HCT116 (cell line): ENCODE data around the gene RCOR3. TPM values are rescaled to one million over a fixed set of nuclear protein-coding genes. Genes with fewer than 3 reads are reported as not detected.
"Not testable (repeated sequence)": the region's sequence is repeated elsewhere in the genome, so short reads cannot be mapped to it uniquely, and the experiment has no call there.

ENCODE experiments used
- ATAC-seq: fragments of 200-7000 bp; cut with Tn5 transposase; 2 replicates; pipeline ENCODE4 v1.9.1; 2020; ENCODE audit warnings: mild to moderate bottlenecking, moderate library complexity
- BruUV-seq: library from RNA; stranded (reverse); fragments of 400-500 nt; replicated peaks from 2 replicates; lab custom pipeline; 2021; lab: Mats Ljungman, UMichigan
- CTCF ChIA-PET: fragments of 300-600 bp; sonication (Branson Sonifier 250); formaldehyde crosslinking; loops from one replicate; lab custom pipeline; 2021; ENCODE audit warnings: antibody characterized with exemption; lab: Charles Lee
- POLR2A ChIA-PET: fragments of 300-600, 350-600 bp; sonication (Branson Sonifier 250); formaldehyde crosslinking; loops from one replicate; lab custom pipeline; 2021; ENCODE audit warnings: antibody characterized with exemption; lab: Charles Lee
- RAD21 ChIA-PET, 2 experiments: fragments of 300-600 bp; sonication (Branson Sonifier 250); formaldehyde crosslinking; loops; one replicate each; lab custom pipeline; 2023; ENCODE audit warnings: low total read pairs in 2 of 2; ENCODE audit not compliant: uncharacterized antibody in 2 of 2, unreplicated experiment in 2 of 2, low non-redundant PET in 1 of 2; lab: Charles Lee
- DNase-seq: peaks from one replicate; pipeline ENCODE4 v3.0.0-alpha.2; 2010; ENCODE audit warnings: low read depth, low spot score
- H2AFZ ChIP-seq: fragments of 200-600 bp; shearing (Covaris generic), sonication (generic); 2 replicates; pipeline ENCODE4 v1.6.1; 2017; ENCODE audit warnings: low read depth, mixed run types, mixed read lengths, antibody characterized with exemption, low read length; ENCODE audit not compliant: poor library complexity, severe bottlenecking
- H3K27ac ChIP-seq: 2 replicates; pipeline ENCODE4 v1.5.1; 2012; ENCODE audit warnings: low read depth, low read length
- H3K27me3 ChIP-seq: fragments of 200-600 bp; sonication (generic); 2 replicates; pipeline ENCODE4 v1.6.1; 2016; ENCODE audit warnings: mixed run types, low read length, mixed read lengths; ENCODE audit not compliant: insufficient read depth
- H3K36me3 ChIP-seq, 2 experiments: fragments of 200-500 bp in 1 of 2; fragments of 200-600 bp in 1 of 2; sonication (Bioruptor generic) in 1 of 2; sonication (generic) in 1 of 2; 2 replicates each; pipeline versions ENCODE4 v1.5.1 to v1.6.1; 2014 to 2016; ENCODE audit warnings: low read length in 2 of 2, inconsistent platforms in 1 of 2, mixed read lengths in 1 of 2, mixed run types in 1 of 2; ENCODE audit not compliant: insufficient read depth in 2 of 2, control insufficient read depth in 1 of 2
- H3K4me1 ChIP-seq, 2 experiments: fragments of 200-600 bp in 1 of 2; sonication (generic) in 1 of 2; 2 replicates each; pipeline versions ENCODE4 v1.5.1 to v1.6.1; 2012 to 2017; ENCODE audit warnings: low read length in 2 of 2, inconsistent platforms in 1 of 2, mild to moderate bottlenecking in 1 of 2, mixed read lengths in 1 of 2, mixed run types in 1 of 2, moderate library complexity in 1 of 2; ENCODE audit not compliant: insufficient read depth in 2 of 2, control insufficient read depth in 1 of 2
- H3K4me2 ChIP-seq: fragments of 200-600 bp; sonication (generic); 2 replicates; pipeline ENCODE4 v1.6.1; 2017; ENCODE audit warnings: mixed run types, low read length, mixed read lengths
- H3K4me3 ChIP-seq, 2 experiments: fragments of 200-600 bp in 1 of 2; sonication (generic) in 1 of 2; replicated peaks in 1 of 2; 2 replicates each; pipeline ENCODE4 v1.5.1; 2011 to 2016; ENCODE audit warnings: low read length in 2 of 2, control low read depth in 1 of 2, low read depth in 1 of 2, mild to moderate bottlenecking in 1 of 2, mixed read lengths in 1 of 2, mixed run types in 1 of 2
- H3K79me2 ChIP-seq: fragments of 200-600 bp; sonication (generic); 2 replicates; pipeline ENCODE4 v1.6.1; 2017; ENCODE audit warnings: mild to moderate bottlenecking, mixed run types, low read length, moderate library complexity, mixed read lengths; ENCODE audit not compliant: insufficient read depth
- H3K9ac ChIP-seq: fragments of 200-600 bp; sonication (generic); 2 replicates; pipeline ENCODE4 v1.6.1; 2016; ENCODE audit warnings: low read length, mixed read lengths
- H3K9me2 ChIP-seq: fragments of 200-600 bp; sonication (generic), shearing (Covaris generic); 2 replicates; pipeline ENCODE4 v1.6.1; 2017; ENCODE audit warnings: mixed run types, mild to moderate bottlenecking, moderate library complexity; ENCODE audit not compliant: insufficient read depth
- H3K9me3 ChIP-seq, 2 experiments: fragments of 200-500 bp in 1 of 2; fragments of 200-600 bp in 1 of 2; sonication (Bioruptor generic) in 1 of 2; sonication (generic) in 1 of 2; 2 replicates each; pipeline ENCODE4 v1.6.1; 2014 to 2017; ENCODE audit warnings: low read length in 2 of 2, mixed read lengths in 2 of 2, inconsistent platforms in 1 of 2, low read depth in 1 of 2, mild to moderate bottlenecking in 1 of 2, mixed run types in 1 of 2, moderate library complexity in 1 of 2; ENCODE audit not compliant: control insufficient read depth in 1 of 2, insufficient read depth in 1 of 2
- H4K20me1 ChIP-seq: fragments of 200-600 bp; sonication (generic), shearing (Covaris generic); 2 replicates; pipeline ENCODE4 v1.6.1; 2017; ENCODE audit warnings: mixed run types, mild to moderate bottlenecking, moderate library complexity; ENCODE audit not compliant: insufficient read depth
- CBX3 ChIP-seq: IDR thresholded peaks from 2 replicates; pipeline ENCODE4 v1.6.1; 2012; ENCODE audit warnings: low read depth
- CEBPB ChIP-seq: IDR thresholded peaks from 2 replicates; pipeline ENCODE4 v1.6.1; 2012; ENCODE audit warnings: low read depth
- POLR2A ChIP-seq: IDR thresholded peaks from 2 replicates; pipeline ENCODE4 v1.7.0; 2011; ENCODE audit warnings: borderline replicate concordance; ENCODE audit not compliant: insufficient read depth, insufficient read length; ENCODE audit errors: extremely low read depth
- POLR2AphosphoS5 ChIP-seq: IDR thresholded peaks from 2 replicates; pipeline ENCODE4 v1.6.1; 2011; ENCODE audit warnings: mild to moderate bottlenecking, low read depth, low read length, moderate library complexity
- RAD21 ChIP-seq: IDR thresholded peaks from 2 replicates; pipeline ENCODE4 v1.6.1; 2012; ENCODE audit warnings: low read depth, mild to moderate bottlenecking
- SP1 ChIP-seq: IDR thresholded peaks from 2 replicates; pipeline ENCODE4 v1.6.1; 2012; ENCODE audit warnings: low read depth
- TCF7L2 ChIP-seq: IDR thresholded peaks from 2 replicates; pipeline ENCODE4 v1.7.0; 2011; ENCODE audit warnings: borderline replicate concordance, inconsistent platforms; ENCODE audit not compliant: insufficient read depth, insufficient read length; ENCODE audit errors: extremely low read depth
- ZFX ChIP-seq: fragments of 450-650 bp; IDR thresholded peaks from 2 replicates; pipeline ENCODE4 v1.6.1; 2017
- intact Hi-C: fragments of 100-400 bp; cut with micrococcal nuclease; formaldehyde crosslinking; loops from 2 replicates; pipeline ENCODE4 v1.10.0; 2022
- total RNA-seq: library from RNA; stranded (reverse); gene quantifications from one replicate; pipeline ENCODE4 v1.2.1, GENCODE V29; 2021; ENCODE audit not compliant: unreplicated experiment
- TF ChIP-seq, protein P1 (sequence below): IDR thresholded peaks from 2 replicates; pipeline ENCODE4 v1.6.1; 2012; ENCODE audit warnings: low read depth
- TF ChIP-seq, protein P2 (sequence below): IDR thresholded peaks from 2 replicates; pipeline ENCODE4 v1.6.1; 2012
- TF ChIP-seq, protein P3 (sequence below): IDR thresholded peaks from 2 replicates; pipeline ENCODE4 v1.6.1; 2011; ENCODE audit warnings: mild to moderate bottlenecking, low read length, moderate library complexity; ENCODE audit not compliant: insufficient replicate concordance; ENCODE audit errors: extremely low read depth

The RCOR3 gene
- total RNA-seq, 1 experiment from 2014 or later, result 25.7 TPM

DNA sequence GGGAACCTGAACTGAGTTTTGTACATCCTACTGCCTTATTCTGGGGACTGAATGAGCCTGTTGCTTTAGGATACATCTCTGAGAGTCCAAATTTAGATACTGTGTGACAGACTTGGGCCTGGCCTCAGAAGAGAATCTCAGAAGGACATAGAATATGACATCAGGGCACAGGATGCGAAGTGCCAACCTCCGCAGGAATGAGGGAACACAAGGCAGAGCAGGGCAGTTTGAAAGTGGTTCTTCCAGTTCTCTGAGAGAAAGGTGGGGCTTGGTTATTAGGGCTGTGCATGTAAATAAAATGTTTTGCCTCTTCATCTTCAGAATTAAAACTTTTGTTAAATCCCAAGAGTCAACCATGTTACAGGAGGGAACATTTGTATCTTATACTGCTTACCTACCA lies 90.6 kb downstream of the RCOR3 start:
- Histone ChIP-seq H3K9me2 (no peaks in the 10 kb centered on the region), H3K9me3 (no peaks in the 10 kb centered on the region), H3K79me2 (no peaks in the 10 kb centered on the region), H2AFZ (no peak overlapping the region), H3K4me1 (peaks cover 3 to 8% of the 10 kb centered on the region in 2 experiments; a peak in 2 of 4 replicates), H3K4me3 (no peak overlapping the region), H3K4me2 (no peak overlapping the region), H3K27me3 (no peaks in the 10 kb centered on the region), H3K27ac (no peak overlapping the region), H4K20me1 (no peaks in the 10 kb centered on the region), H3K9ac (no peak overlapping the region), H3K36me3 (no peaks in the 10 kb centered on the region)
- CTCF ChIA-PET, result no interaction called here
- ATAC-seq (no peak), DNase-seq (no peak)
- TF ChIP-seq POLR2A (no peak), RAD21 (no peak), CEBPB (no peak), SP1 (no peak), TCF7L2 (no peak), POLR2AphosphoS5 (no peak), CBX3 (no peak), ZFX (no peak)
- TF ChIP-seq, protein P1, sequence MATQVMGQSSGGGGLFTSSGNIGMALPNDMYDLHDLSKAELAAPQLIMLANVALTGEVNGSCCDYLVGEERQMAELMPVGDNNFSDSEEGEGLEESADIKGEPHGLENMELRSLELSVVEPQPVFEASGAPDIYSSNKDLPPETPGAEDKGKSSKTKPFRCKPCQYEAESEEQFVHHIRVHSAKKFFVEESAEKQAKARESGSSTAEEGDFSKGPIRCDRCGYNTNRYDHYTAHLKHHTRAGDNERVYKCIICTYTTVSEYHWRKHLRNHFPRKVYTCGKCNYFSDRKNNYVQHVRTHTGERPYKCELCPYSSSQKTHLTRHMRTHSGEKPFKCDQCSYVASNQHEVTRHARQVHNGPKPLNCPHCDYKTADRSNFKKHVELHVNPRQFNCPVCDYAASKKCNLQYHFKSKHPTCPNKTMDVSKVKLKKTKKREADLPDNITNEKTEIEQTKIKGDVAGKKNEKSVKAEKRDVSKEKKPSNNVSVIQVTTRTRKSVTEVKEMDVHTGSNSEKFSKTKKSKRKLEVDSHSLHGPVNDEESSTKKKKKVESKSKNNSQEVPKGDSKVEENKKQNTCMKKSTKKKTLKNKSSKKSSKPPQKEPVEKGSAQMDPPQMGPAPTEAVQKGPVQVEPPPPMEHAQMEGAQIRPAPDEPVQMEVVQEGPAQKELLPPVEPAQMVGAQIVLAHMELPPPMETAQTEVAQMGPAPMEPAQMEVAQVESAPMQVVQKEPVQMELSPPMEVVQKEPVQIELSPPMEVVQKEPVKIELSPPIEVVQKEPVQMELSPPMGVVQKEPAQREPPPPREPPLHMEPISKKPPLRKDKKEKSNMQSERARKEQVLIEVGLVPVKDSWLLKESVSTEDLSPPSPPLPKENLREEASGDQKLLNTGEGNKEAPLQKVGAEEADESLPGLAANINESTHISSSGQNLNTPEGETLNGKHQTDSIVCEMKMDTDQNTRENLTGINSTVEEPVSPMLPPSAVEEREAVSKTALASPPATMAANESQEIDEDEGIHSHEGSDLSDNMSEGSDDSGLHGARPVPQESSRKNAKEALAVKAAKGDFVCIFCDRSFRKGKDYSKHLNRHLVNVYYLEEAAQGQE, result no peak
- TF ChIP-seq, protein P2, sequence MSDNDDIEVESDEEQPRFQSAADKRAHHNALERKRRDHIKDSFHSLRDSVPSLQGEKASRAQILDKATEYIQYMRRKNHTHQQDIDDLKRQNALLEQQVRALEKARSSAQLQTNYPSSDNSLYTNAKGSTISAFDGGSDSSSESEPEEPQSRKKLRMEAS, result no peak
- TF ChIP-seq, protein P3, sequence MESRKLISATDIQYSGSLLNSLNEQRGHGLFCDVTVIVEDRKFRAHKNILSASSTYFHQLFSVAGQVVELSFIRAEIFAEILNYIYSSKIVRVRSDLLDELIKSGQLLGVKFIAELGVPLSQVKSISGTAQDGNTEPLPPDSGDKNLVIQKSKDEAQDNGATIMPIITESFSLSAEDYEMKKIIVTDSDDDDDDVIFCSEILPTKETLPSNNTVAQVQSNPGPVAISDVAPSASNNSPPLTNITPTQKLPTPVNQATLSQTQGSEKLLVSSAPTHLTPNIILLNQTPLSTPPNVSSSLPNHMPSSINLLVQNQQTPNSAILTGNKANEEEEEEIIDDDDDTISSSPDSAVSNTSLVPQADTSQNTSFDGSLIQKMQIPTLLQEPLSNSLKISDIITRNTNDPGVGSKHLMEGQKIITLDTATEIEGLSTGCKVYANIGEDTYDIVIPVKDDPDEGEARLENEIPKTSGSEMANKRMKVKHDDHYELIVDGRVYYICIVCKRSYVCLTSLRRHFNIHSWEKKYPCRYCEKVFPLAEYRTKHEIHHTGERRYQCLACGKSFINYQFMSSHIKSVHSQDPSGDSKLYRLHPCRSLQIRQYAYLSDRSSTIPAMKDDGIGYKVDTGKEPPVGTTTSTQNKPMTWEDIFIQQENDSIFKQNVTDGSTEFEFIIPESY, result no peak
- BruUV-seq, result no TSS peak
- POLR2A ChIA-PET, result no interaction called here
- RAD21 ChIA-PET, result no interaction called here
- intact Hi-C loops, result no loop called here

DNA sequence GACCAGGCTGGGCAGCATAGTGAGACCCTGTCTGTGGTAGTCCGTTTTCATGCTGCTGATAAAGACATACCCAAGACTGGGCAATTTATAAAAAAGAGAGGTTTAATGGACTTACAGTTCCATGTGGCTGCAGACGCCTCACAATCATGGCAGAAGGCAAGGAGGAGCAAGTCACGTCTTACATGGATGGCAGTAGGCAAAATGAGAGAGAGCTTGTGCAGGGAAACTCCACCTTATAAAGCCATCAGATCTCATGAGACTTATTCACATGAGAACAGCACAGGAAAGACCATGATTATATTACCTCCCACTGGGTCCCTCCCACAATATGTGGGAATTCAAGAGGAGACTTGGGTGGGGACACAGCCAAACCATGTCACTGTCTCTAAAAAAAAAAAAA lies 92.9 kb downstream of the RCOR3 start:
- DNase-seq, BruUV-seq, H3K27me3 ChIP-seq, CTCF ChIA-PET, H4K20me1 ChIP-seq, ATAC-seq, H3K36me3 ChIP-seq, RAD21 ChIA-PET, H3K9me3 ChIP-seq, H3K9me2 ChIP-seq, H3K4me1 ChIP-seq, H3K27ac ChIP-seq, H3K79me2 ChIP-seq, H2AFZ ChIP-seq, intact Hi-C loops, H3K9ac ChIP-seq, POLR2A ChIA-PET, H3K4me2 ChIP-seq, H3K4me3 ChIP-seq: not testable (repeated sequence)
